KMS-11 (cell line): Measurements from ENCODE around the gene PRRC2C.

ENCODE experiments used
- H2AFZ ChIP-seq: fragments of 200-600 bp; sonication (generic); 2 replicates; pipeline ENCODE4 v1.6.1; 2016; ENCODE audit warnings: antibody characterized with exemption, mixed run types, low read depth
- H3K27ac ChIP-seq: fragments of 200-600 bp; sonication (generic); 2 replicates; pipeline ENCODE4 v1.6.1; 2016; ENCODE audit warnings: mild to moderate bottlenecking, mixed run types
- H3K27me3 ChIP-seq: fragments of 200-600 bp; sonication (generic); 2 replicates; pipeline ENCODE4 v1.6.1; 2017; ENCODE audit warnings: mild to moderate bottlenecking, low read depth, mixed run types, moderate library complexity; ENCODE audit not compliant: insufficient read depth
- H3K36me3 ChIP-seq: fragments of 200-600 bp; sonication (generic); 2 replicates; pipeline ENCODE4 v1.6.1; 2017; ENCODE audit warnings: mild to moderate bottlenecking, mixed run types; ENCODE audit not compliant: insufficient read depth
- H3K4me1 ChIP-seq: fragments of 200-600 bp; sonication (generic); 2 replicates; pipeline ENCODE4 v1.6.1; 2016; ENCODE audit warnings: mild to moderate bottlenecking, low read depth, mixed run types; ENCODE audit not compliant: poor library complexity, severe bottlenecking
- H3K4me2 ChIP-seq: fragments of 200-600 bp; sonication (generic); 2 replicates; pipeline ENCODE4 v1.7.0; 2016; ENCODE audit warnings: mild to moderate bottlenecking, mixed run types
- H3K4me3 ChIP-seq: fragments of 200-600 bp; sonication (generic); IDR thresholded peaks from 2 replicates; pipeline ENCODE4 v1.6.1; 2017; ENCODE audit warnings: low read depth, low read length, mixed read lengths; ENCODE audit not compliant: insufficient read depth
- H3K79me2 ChIP-seq: fragments of 200-600 bp; sonication (generic); 2 replicates; pipeline ENCODE4 v1.6.1; 2016; ENCODE audit warnings: low read depth, mixed run types; ENCODE audit not compliant: insufficient read depth
- H3K9ac ChIP-seq: fragments of 200-600 bp; sonication (generic); 2 replicates; pipeline ENCODE4 v1.6.1; 2016; ENCODE audit warnings: mild to moderate bottlenecking, mixed run types
- H4K20me1 ChIP-seq: fragments of 200-600 bp; sonication (generic); 2 replicates; pipeline ENCODE4 v1.6.1; 2016; ENCODE audit warnings: mild to moderate bottlenecking, mixed run types; ENCODE audit not compliant: insufficient read depth
- TF ChIP-seq, protein P1 (sequence below): fragments of 200-600 bp; sonication (generic); conservative IDR thresholded peaks from 2 replicates; pipeline ENCODE4 v1.6.1; 2017; ENCODE audit warnings: low read depth, mild to moderate bottlenecking, antibody characterized with exemption, low read length, moderate library complexity, mixed read lengths

Gene PRRC2C

DNA sequence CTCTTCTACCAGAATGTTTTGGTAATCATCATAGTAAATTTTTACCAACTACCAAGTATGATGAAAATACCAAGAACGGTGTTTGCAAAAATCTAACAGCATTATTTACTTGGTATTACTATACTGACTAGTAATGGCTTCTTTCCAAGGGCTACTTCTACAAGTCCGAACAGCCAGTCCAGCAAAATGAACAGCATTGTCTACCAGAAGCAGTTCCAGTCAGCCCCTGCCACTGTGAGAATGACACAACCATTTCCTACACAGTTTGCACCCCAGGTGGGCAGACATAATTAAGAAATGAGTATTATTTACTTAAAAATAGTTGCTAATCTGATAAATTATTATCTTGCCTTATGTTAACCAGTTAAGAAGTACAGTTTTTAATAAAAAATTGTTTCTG lies 102.9 kb downstream of the PRRC2C start:
- H2AFZ ChIP-seq, result no peak overlapping the region
- no peak overlapping the region for H3K4me2 ChIP-seq
- H3K4me1 ChIP-seq, result no peaks in the 10 kb centered on the region
- H3K36me3 ChIP-seq, result peaks cover 52% of the 10 kb centered on the region
- H3K9ac ChIP-seq, result no peak overlapping the region
- no peaks in the 10 kb centered on the region for H4K20me1 ChIP-seq
- H3K4me3 ChIP-seq, result no peak overlapping the region
- no peaks in the 10 kb centered on the region for H3K27me3 ChIP-seq
- TF ChIP-seq, protein P1, sequence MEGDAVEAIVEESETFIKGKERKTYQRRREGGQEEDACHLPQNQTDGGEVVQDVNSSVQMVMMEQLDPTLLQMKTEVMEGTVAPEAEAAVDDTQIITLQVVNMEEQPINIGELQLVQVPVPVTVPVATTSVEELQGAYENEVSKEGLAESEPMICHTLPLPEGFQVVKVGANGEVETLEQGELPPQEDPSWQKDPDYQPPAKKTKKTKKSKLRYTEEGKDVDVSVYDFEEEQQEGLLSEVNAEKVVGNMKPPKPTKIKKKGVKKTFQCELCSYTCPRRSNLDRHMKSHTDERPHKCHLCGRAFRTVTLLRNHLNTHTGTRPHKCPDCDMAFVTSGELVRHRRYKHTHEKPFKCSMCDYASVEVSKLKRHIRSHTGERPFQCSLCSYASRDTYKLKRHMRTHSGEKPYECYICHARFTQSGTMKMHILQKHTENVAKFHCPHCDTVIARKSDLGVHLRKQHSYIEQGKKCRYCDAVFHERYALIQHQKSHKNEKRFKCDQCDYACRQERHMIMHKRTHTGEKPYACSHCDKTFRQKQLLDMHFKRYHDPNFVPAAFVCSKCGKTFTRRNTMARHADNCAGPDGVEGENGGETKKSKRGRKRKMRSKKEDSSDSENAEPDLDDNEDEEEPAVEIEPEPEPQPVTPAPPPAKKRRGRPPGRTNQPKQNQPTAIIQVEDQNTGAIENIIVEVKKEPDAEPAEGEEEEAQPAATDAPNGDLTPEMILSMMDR, result no peak
- peaks cover 7% of the 10 kb centered on the region; the same call in 1 of the 2 replicates for H3K79me2 ChIP-seq
- no peak overlapping the region for H3K27ac ChIP-seq

DNA sequence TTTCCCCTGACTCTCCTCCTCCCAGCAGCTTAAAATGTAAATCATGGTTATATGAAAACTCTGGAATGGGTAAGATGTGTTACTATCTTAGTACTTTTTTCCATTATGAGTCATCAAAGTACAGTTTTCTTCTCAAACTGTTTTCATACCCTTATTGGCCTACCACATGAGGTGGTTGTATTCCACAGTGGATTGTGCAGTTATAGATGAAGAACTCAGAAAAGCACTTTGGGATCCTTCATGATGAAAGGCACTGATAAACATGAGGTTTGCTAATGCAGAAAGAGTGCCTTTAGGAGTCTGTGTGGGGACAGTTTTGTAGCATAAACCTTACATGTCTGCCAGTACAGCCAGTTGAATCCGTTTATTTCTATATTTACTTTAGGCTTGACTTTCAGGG lies 104.7 kb downstream of the PRRC2C start:
- no peak overlapping the region for H2AFZ ChIP-seq

DNA sequence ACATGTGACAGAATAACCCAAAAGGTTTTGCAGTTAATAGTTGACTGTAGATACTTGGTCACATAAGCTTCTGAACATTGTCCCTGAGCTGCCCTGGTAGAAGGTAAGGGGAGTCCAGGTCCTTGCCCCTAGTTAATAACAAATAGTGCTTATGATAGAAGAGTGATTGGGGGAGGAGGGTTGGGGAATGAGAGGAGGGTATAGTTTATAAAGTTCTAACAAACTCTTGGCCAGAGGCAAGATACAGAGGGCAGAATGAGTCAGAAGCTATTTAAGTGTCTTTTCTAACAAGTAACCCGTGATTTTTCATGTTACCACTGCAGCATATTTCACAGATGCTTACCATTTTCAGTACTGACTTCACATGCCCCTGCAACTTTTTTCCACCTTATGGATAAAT lies 110.0 kb downstream of the PRRC2C start:
- Histone ChIP-seq H3K4me2 (no peak overlapping the region), H3K36me3 (peaks cover 10% of the 10 kb centered on the region; the same call in 1 of the 2 replicates)

More for the DNA sequence above, 104.7 kb downstream of the PRRC2C start:
- Histone ChIP-seq H3K4me2 (no peak overlapping the region), H3K9ac (no peak overlapping the region), H3K4me1 (no peaks in the 10 kb centered on the region), H3K36me3 (peaks cover 38% of the 10 kb centered on the region; the same call in 1 of the 2 replicates), H3K27me3 (no peaks in the 10 kb centered on the region), H3K79me2 (peaks cover 4% of the 10 kb centered on the region; the same call in 1 of the 2 replicates), H3K4me3 (no peak overlapping the region), H4K20me1 (no peaks in the 10 kb centered on the region), H3K27ac (no peak overlapping the region)
- TF ChIP-seq, protein P1, result no peak

DNA sequence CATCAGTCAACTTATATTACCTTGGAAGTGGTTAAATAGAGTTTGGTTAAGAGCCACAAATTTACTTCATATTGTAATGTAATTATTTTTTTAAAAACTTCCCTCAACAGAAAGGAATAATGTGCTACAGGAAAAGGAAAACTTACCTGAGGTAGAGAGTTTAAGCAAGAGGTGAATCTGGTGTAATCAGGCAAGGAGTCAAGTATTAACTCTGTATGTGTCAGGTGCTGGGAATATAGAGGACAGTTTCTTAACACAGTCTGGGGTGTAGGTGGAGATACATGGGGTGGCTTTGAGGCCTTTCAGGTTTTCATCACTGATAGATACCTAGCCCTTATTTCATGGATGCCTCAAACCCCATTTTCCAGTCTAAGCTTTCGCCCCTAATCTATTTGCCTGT lies 110.8 kb downstream of the PRRC2C start:
- H3K4me2 ChIP-seq, result no peak overlapping the region
- no peaks in the 10 kb centered on the region for H3K27me3 ChIP-seq
- H3K9ac ChIP-seq, result no peak overlapping the region
- no peaks in the 10 kb centered on the region for H4K20me1 ChIP-seq
- peaks cover 6% of the 10 kb centered on the region; the same call in 1 of the 2 replicates for H3K36me3 ChIP-seq
- H3K79me2 ChIP-seq, result no peaks in the 10 kb centered on the region
- no peak overlapping the region for H3K27ac ChIP-seq
- TF ChIP-seq, protein P1, result no peak
- no peak overlapping the region for H2AFZ ChIP-seq
- no peak overlapping the region for H3K4me3 ChIP-seq
- no peaks in the 10 kb centered on the region for H3K4me1 ChIP-seq

More for the DNA sequence above, 110.0 kb downstream of the PRRC2C start:
- H3K4me1 ChIP-seq, result no peaks in the 10 kb centered on the region
- no peaks in the 10 kb centered on the region for H4K20me1 ChIP-seq
- H3K27ac ChIP-seq, result no peak overlapping the region
- no peaks in the 10 kb centered on the region for H3K27me3 ChIP-seq
- H3K79me2 ChIP-seq, result no peaks in the 10 kb centered on the region
- H3K9ac ChIP-seq, result no peak overlapping the region
- H3K4me3 ChIP-seq, result no peak overlapping the region
- TF ChIP-seq, protein P1, result no peak
- H2AFZ ChIP-seq, result no peak overlapping the region
